ENCODE data around the gene PLCH1.

The PLCH1 gene

GRCh38 chr3:155391551-155391958 lies 353.3 kb downstream of the PLCH1 start:
- no peak overlapping the region for H3K4me3 ChIP-seq (ENCODE audit: low read depth, low read length)

DNA sequence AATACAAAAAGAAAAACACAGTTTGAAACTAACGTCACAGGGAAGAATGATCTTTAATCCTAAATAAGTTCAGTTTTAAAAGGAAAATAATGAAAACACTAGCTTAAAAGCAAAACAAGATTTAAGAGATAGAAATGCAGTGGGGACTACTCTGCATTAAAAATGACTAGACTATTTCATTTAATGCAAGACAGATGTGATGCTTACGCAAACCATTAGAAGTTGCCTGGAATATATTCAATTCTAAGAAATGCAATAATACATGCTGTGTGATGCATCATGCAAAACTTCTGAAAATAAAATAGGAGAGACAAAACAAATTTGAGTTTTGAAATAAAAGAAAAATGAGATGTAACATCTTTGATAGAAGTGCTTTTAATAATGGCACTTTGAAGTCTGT lies 353.8 kb downstream of the PLCH1 start:
- TF ChIP-seq CTCF (IDR thresholded peaks at IDR 0.05; ENCODE audit: borderline replicate concordance, insufficient read depth, low read depth, low read length), result no peak
- H3K4me3 ChIP-seq (ENCODE audit: low read depth, low read length), result no peak overlapping the region

More at GRCh38 chr3:155391551-155391958, 353.3 kb downstream of the PLCH1 start:
- no peak for TF ChIP-seq CTCF (IDR thresholded peaks at IDR 0.05; ENCODE audit: borderline replicate concordance, insufficient read depth, low read depth, low read length)

DNA sequence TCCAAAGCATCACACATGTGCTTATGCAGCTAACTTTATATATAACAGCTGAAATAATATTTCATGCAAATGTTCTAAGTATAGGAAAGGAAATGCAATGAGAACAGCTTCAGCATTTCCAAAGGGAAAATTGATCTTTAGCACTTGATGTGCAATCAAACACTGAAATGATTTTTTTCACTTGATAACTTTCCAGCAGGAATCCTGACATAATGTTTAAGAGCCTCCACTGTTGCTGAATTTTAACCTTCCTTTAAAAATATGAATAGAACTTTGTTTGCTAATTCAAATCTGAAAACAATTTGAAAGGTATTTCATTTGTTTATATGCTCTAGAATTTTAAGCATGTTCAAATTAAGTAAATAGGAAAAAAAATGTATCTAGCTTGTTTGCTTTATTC lies 354.5 kb downstream of the PLCH1 start:
- H3K4me3 ChIP-seq (ENCODE audit: low read depth, low read length), result no peak overlapping the region
- no peak for TF ChIP-seq CTCF (IDR thresholded peaks at IDR 0.05; ENCODE audit: borderline replicate concordance, insufficient read depth, low read depth, low read length)

DNA sequence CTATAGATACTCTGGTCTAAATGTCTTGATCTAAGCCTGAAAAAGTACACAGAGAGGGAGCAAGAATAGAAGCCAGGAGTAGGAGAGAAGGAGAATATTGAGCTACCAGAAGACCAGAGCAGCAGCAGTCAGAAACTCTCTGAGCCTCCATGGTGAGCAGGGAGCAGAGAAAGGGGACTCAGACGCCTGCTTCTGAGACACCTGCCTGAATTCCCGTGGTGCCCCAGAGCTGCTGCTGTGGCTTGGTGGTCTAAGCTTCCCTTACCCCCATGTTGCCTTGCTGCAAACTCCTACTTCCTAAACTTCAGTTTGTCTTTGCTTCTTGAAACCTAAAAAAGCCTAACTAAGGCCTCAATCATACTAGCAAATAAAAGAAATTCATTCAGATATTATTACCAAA lies 356.5 kb downstream of the PLCH1 start:
- no peak overlapping the region for H3K4me3 ChIP-seq (ENCODE audit: low read depth, low read length)
- TF ChIP-seq CTCF (IDR thresholded peaks at IDR 0.05; ENCODE audit: borderline replicate concordance, insufficient read depth, low read depth, low read length), result no peak

- no peak overlapping the region for H3K4me3 ChIP-seq (ENCODE audit: low read depth, low read length)
- no peak for TF ChIP-seq CTCF (IDR thresholded peaks at IDR 0.05; ENCODE audit: borderline replicate concordance, insufficient read depth, low read depth, low read length)
Measured at GRCh38 chr3:155387571-155387970, 357.3 kb downstream of the PLCH1 start.

- TF ChIP-seq CTCF (IDR thresholded peaks at IDR 0.05; ENCODE audit: borderline replicate concordance, insufficient read depth, low read depth, low read length), result no peak
- H3K4me3 ChIP-seq (ENCODE audit: low read depth, low read length), result no peak overlapping the region
Measured at GRCh38 chr3:155386919-155387318, 358.0 kb downstream of the PLCH1 start.

DNA sequence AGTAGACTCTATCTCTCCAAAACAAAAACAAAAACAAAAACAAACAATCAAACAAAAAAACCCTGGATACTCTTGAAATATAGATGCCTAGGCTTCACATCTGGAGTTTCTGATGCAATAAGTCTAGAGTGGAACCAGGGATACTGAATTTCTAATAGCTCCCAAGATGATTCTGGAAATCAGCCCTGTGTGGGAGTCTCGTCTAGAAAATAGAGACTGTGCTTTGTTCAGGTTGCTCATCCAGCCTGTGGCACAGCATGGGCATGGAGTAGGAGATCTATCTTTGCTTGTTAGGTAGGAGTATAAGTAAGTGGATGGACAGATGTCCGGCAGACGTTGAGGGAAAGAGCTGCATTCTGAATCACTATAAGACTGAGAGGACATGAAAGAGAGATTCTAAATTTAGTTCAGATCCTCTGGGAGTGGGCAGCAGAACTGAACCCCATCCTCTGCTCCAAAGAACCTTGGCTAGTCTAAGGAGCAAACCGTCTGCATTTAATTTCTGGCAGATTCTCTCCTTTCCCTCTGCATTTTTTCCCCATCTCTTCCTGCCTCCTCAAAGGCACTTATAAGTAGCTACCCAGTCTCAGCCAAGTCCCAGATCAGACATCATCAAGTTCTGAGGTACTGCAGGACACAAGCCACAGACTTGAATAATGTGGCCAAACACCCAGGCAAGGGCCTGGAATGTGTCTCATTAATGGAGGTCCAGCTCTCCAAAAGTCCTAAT lies 358.8 kb downstream of the PLCH1 start:
- TF ChIP-seq CTCF (IDR thresholded peaks at IDR 0.05; ENCODE audit: borderline replicate concordance, insufficient read depth, low read depth, low read length), result no peak
- H3K4me3 ChIP-seq (ENCODE audit: low read depth, low read length), result no peak overlapping the region

Measured in GM12875 (cell line).